K562 (cell line): ENCODE data around the gene FUCA2. TPM values are rescaled to one million over a fixed set of nuclear protein-coding genes. Genes with fewer than 3 reads are reported as not detected.

Experiments used
- CCAR2 ChIP-seq: fragments of 200-400 bp; formaldehyde crosslinking; IDR thresholded peaks from 2 replicates; pipeline ENCODE4 v1.6.1; 2017; ENCODE audit warnings: mild to moderate bottlenecking, low read depth, low read length
- CHD1 ChIP-seq: fragments of 200-600 bp; sonication (generic); IDR thresholded peaks from one replicate; pipeline ENCODE4 v1.6.1; 2012; ENCODE audit warnings: mild to moderate bottlenecking, moderate library complexity, low read length, inconsistent platforms
- EP400 ChIP-seq: fragments of 450-650 bp; IDR thresholded peaks from 2 replicates; pipeline ENCODE4 v1.6.1; 2017; ENCODE audit warnings: antibody characterized with exemption, mild to moderate bottlenecking, moderate library complexity
- FOXJ3 ChIP-seq: sonication (generic); formaldehyde crosslinking; IDR thresholded peaks from 2 replicates; pipeline ENCODE4 v1.4.0; 2020; ENCODE audit warnings: mild to moderate bottlenecking, missing genetic modification reagents
- HCFC1 ChIP-seq: IDR thresholded peaks from 2 replicates; pipeline ENCODE4 v1.6.1; 2012; ENCODE audit warnings: low read depth, low read length, improper control_type of control experiment
- HDAC2 ChIP-seq: fragments of 450-650 bp; IDR thresholded peaks from 2 replicates; pipeline ENCODE4 v1.6.1; 2016; ENCODE audit warnings: mild to moderate bottlenecking
- HDAC8 ChIP-seq: fragments of 450-650 bp; IDR thresholded peaks from 2 replicates; pipeline ENCODE4 v1.6.1; 2016; ENCODE audit warnings: mild to moderate bottlenecking, missing genetic modification characterization, moderate library complexity, missing compliant biosample characterization
- LCOR ChIP-seq: sonication (generic); formaldehyde crosslinking; IDR thresholded peaks from 2 replicates; pipeline ENCODE4 v1.8.0; 2022; ENCODE audit warnings: mild to moderate bottlenecking, missing genetic modification reagents
- MCM2 ChIP-seq: fragments of 450-650 bp; IDR thresholded peaks from 2 replicates; pipeline ENCODE4 v1.6.1; 2017; ENCODE audit warnings: low read depth, mild to moderate bottlenecking
- MED1 ChIP-seq: sonication (generic); formaldehyde crosslinking; IDR thresholded peaks from 2 replicates; pipeline ENCODE4 v1.8.1; 2023; ENCODE audit warnings: missing genetic modification reagents, borderline replicate concordance
- NFIX ChIP-seq: fragments of 250-450 bp; sonication (Bioruptor Pico); IDR thresholded peaks from 2 replicates; pipeline ENCODE4 v1.4.0; 2020; ENCODE audit warnings: low read depth, mild to moderate bottlenecking, moderate library complexity
- POLR3A ChIP-seq: IDR thresholded peaks from 2 replicates; pipeline ENCODE4 v1.6.1; 2011; ENCODE audit warnings: borderline replicate concordance, mild to moderate bottlenecking, moderate library complexity; ENCODE audit not compliant: insufficient read length, insufficient read depth; ENCODE audit errors: extremely low read depth
- RAD21 ChIP-seq, 2 experiments: fragments of 250-450 bp in 1 of 2; fragments of 450-650 bp in 1 of 2; sonication (Bioruptor Pico) in 1 of 2; formaldehyde crosslinking in 1 of 2; IDR thresholded peaks in 1 of 2; conservative IDR thresholded peaks in 1 of 2; 2 replicates each; pipeline versions ENCODE4 v1.4.0 to v1.8.0; 2020 to 2022; ENCODE audit warnings: mild to moderate bottlenecking in 2 of 2, moderate library complexity in 1 of 2
- TGIF2 ChIP-seq: sonication (generic); formaldehyde crosslinking; IDR thresholded peaks from 2 replicates; pipeline ENCODE4 v1.8.1; 2022; ENCODE audit warnings: mild to moderate bottlenecking, missing genetic modification reagents, moderate library complexity
- ZNF134 ChIP-seq: fragments of 250-450 bp; sonication (Bioruptor Pico); conservative IDR thresholded peaks from 2 replicates; pipeline ENCODE4 v1.4.0; 2020
- ZNF263 ChIP-seq: sonication (generic); formaldehyde crosslinking; IDR thresholded peaks from 2 replicates; pipeline ENCODE4 v1.8.0; 2022; ENCODE audit warnings: mild to moderate bottlenecking, missing genetic modification reagents, borderline replicate concordance
- ZNF609 ChIP-seq: sonication (generic); formaldehyde crosslinking; IDR thresholded peaks from 2 replicates; pipeline ENCODE4 v1.8.1; 2023; ENCODE audit warnings: missing genetic modification reagents, mild to moderate bottlenecking, borderline replicate concordance
- ZNF668 ChIP-seq: fragments of 250-450 bp; sonication (Bioruptor Pico); IDR thresholded peaks from 2 replicates; pipeline ENCODE4 v1.8.0; 2022; ENCODE audit warnings: mild to moderate bottlenecking, inconsistent platforms
- polyA plus RNA-seq, 8 experiments: library from polyadenylated mRNA; depleted of rRNA in 4 of 8; stranded (reverse) in 5 of 8; unstranded in 3 of 8; fragments of >200 nt; fragmentation: Nextera tagmentation in 2 of 8; fragmentation: Illumina TruSeq in 1 of 8; extraction: Ambion mirVana in 2 of 8; extraction: Trizol in 1 of 8; gene quantifications; 2 replicates each; pipeline versions ENCODE4 v1.2.1 to v1.2.3, GENCODE V29; 2011 to 2014; ENCODE audit warnings: inconsistent platforms in 1 of 8, missing spikeins in 1 of 8
- total RNA-seq, 7 experiments: library from RNA; depleted of rRNA in 6 of 7; stranded (reverse); fragments of >200 nt in 6 of 7; fragmentation: Illumina TruSeq in 2 of 7; extraction: Trizol in 2 of 7; gene quantifications; 2 replicates each; pipeline versions ENCODE4 v1.2.1 to v1.2.3, GENCODE V29; 2011 to 2021; ENCODE audit warnings: low replicate concordance in 1 of 7
- TF ChIP-seq, protein P1 (sequence below): fragments of 250-450 bp; sonication (Bioruptor Pico); IDR thresholded peaks from 2 replicates; pipeline ENCODE4 v1.9.0; 2021; ENCODE audit warnings: mild to moderate bottlenecking

FUCA2 gene
- total and polyA plus RNA-seq, 9 of the 15 experiments (the other 6 are each of a cell fraction or from before 2014, with no cell fraction given), result 20.6 to 112 (median 79.3) TPM

- TF ChIP-seq ZNF668 (CRISPR knock-in tag) (no peak), FOXJ3 (no peak), ZNF609 (peak; percentile 70; the same call in 1 of the 2 replicates), MCM2 (no peak), CCAR2 (no peak), POLR3A (no peak), NFIX (no peak), HDAC8 (tag) (no peak), HCFC1 (peak; percentile 91), RAD21 (CRISPR knock-in tag; conservative IDR thresholded peaks at IDR 0.05 in 1 of 2, IDR thresholded peaks at IDR 0.05 in 1 of 2) (no peak; a peak in 1 of 4 replicates), MED1 (CRISPR knock-in tag) (0 out of 2 replicates have a peak, but pooled peaks have one; percentile 86), LCOR (peak; percentile 99), EP400 (peak; percentile 90), TGIF2 (CRISPR knock-in tag) (peak; percentile 73; the same call in 1 of the 2 replicates), ZNF263 (CRISPR knock-in tag) (peak; percentile 84), CHD1 (no peak), ZNF134 (CRISPR knock-in tag) (no peak), HDAC2 (peak; percentile 78)
- TF ChIP-seq, protein P1, sequence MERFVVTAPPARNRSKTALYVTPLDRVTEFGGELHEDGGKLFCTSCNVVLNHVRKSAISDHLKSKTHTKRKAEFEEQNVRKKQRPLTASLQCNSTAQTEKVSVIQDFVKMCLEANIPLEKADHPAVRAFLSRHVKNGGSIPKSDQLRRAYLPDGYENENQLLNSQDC (CRISPR knock-in tag), result peak; percentile 96; the same call in 1 of the 2 replicates
Observed at GRCh38 chr6:143450453-143451371, 60.8 kb downstream of the FUCA2 start, which contains the start of the genes ADAT2 and PEX3 (continued).
